ENCODE measurements around the gene DMD.

DNA sequence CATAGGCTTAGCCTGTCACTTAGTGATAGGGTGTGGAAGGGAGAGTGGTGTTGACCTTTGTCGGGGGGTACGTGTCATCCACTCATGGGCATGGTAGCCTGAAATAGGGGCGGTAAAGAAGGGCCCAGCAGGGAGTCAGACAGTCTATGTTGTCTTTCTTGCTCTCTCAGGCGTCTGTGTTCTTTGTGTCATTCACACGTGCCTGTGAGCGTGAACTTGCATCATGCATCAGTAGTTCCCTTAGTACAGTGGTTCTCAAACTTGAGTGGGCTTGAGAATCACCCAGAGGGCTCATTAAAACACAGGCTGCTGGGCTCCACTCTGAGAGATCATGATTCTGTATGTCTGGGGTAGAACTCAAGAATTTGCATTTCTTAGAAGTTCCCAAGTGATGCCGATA lies 1688.6 kb downstream of the DMD start:
- TF ChIP-seq TAF1 (IDR thresholded peaks at IDR 0.05; ENCODE audit: borderline replicate concordance, insufficient read depth, low read length) (no peak), REST (IDR thresholded peaks at IDR 0.05; ENCODE audit: insufficient read depth in 1 of 2, low read depth in 2 of 2, low read length in 2 of 2) (no peak), SIN3A (IDR thresholded peaks at IDR 0.05; ENCODE audit: borderline replicate concordance, insufficient read depth, low read length) (no peak), POLR2AphosphoS5 (IDR thresholded peaks at IDR 0.05; ENCODE audit: low read depth, low read length) (no peak), FOXP2 (optimal IDR thresholded peaks at IDR 0.05; ENCODE audit: borderline replicate concordance, extremely low read depth, extremely low read length, insufficient read depth) (no peak)
